ENCODE data around the gene SOX15. TPM values are rescaled to one million over a fixed set of nuclear protein-coding genes. Genes with fewer than 3 reads are reported as not detected.
"Not testable (repeated sequence)": the region's sequence is repeated elsewhere in the genome, so short reads cannot be mapped to it uniquely, and the experiment has no call there.

The SOX15 gene
- total RNA-seq, 1 donor from 2014 or later, result not detected

GRCh38 chr17:7611635-7612293 lies 21.9 kb upstream of the SOX15 start:
- no peak for DNase-seq (ENCODE audit: low read depth in 2 of 2)

- DNase-seq (ENCODE audit: low read depth in 2 of 2), result no peak
Observed at GRCh38 chr17:7610641-7611040, 20.7 kb upstream of the SOX15 start.

- no peak for DNase-seq (ENCODE audit: low read depth in 2 of 2)
Observed at GRCh38 chr17:7606280-7606679, 16.4 kb upstream of the SOX15 start.

- not testable (repeated sequence) for DNase-seq (ENCODE audit: low read depth in 2 of 2)
Observed at GRCh38 chr17:7597561-7597960, 7.7 kb upstream of the SOX15 start.

- DNase-seq (ENCODE audit: low read depth in 2 of 2), result no peak
Observed at GRCh38 chr17:7593296-7593695, 3.4 kb upstream of the SOX15 start.

- no peak for DNase-seq (ENCODE audit: low read depth in 2 of 2)
Observed at GRCh38 chr17:7592422-7593021, 2.6 kb upstream of the SOX15 start.

GRCh38 chr17:7591596-7591995 lies 1.7 kb upstream of the SOX15 start:
- no peak for DNase-seq (ENCODE audit: low read depth in 2 of 2)

- peak in 1 of 2 donors; percentile 25 for DNase-seq (ENCODE audit: low read depth in 2 of 2)
Observed at GRCh38 chr17:7590743-7591142, 849 bp upstream of the SOX15 start.

GRCh38 chr17:7589204-7589868 lies 558 bp downstream of the SOX15 start:
- peak; percentile 86 to 89 for DNase-seq (ENCODE audit: low read depth in 2 of 2)

GRCh38 chr17:7588553-7589203 lies 1.2 kb downstream of the SOX15 start:
- no peak for DNase-seq (ENCODE audit: low read depth in 2 of 2)

- DNase-seq (ENCODE audit: low read depth in 2 of 2), result peak in 1 of 2 donors; percentile 50
Observed at GRCh38 chr17:7587420-7588151, 2.3 kb downstream of the SOX15 start.

GRCh38 chr17:7586673-7587419 lies 3.0 kb downstream of the SOX15 start:
- DNase-seq (ENCODE audit: low read depth in 2 of 2), result peak in 1 of 2 donors; percentile 35

- peak; percentile 96 to 97 for DNase-seq (ENCODE audit: low read depth in 2 of 2)
Observed at GRCh38 chr17:7583253-7584109, 6.4 kb downstream of the SOX15 start, which contains the start of gene MPDU1. Gene MPDU1 (plus strand): TSS chr17:7583852. CDS start chr17:7583863, 11 bp downstream.

GRCh38 chr17:7582396-7583252 lies 7.3 kb downstream of the SOX15 start:
- DNase-seq (ENCODE audit: low read depth in 2 of 2), result no peak

- no peak for DNase-seq (ENCODE audit: low read depth in 2 of 2)
Observed at GRCh38 chr17:7580604-7581575, 9.0 kb downstream of the SOX15 start.

- DNase-seq (ENCODE audit: low read depth in 2 of 2), result no peak
Observed at GRCh38 chr17:7579834-7580603, 9.9 kb downstream of the SOX15 start.

Data from lung microvascular endothelial cell (primary cell).